ENCODE data around the gene PTK7.

Gene PTK7

DNA sequence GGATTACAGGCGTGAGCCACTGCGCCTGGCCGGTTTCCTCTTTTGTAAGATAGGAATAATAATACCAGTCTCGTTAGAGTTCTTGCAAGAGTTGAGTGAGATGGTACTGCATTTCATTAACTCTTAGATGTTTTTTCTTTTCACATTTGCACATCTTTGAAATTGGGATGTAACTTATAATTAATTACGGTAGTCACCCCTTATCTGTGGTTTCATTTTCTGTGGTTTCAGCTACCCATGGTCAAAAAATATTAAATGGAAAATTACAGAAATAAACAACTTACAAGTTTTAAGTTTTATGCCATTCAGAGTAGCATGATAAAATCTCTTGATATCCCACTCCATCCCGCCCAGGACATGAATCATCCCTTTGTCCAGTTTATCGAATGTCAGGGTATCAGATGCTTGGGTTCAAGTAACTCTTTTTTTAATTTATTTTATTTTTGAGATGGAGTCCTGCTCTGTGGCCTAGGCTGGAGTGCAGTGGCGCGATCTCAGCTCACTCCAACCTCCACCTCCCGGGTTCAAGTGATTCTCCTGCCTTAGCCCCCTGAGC, 15.4 kb downstream of the PTK7 start:
- Histone ChIP-seq H3K9ac (ENCODE audit: low read length) (no peak overlapping the region), H2BK120ac (ENCODE audit: low read depth, low read length) (no peak overlapping the region), H2BK12ac (ENCODE audit: low read length in 2 of 2) (no peak overlapping the region), H3K27ac (ENCODE audit: low read length, poor library complexity, severe bottlenecking) (no peak overlapping the region), H2AK5ac (ENCODE audit: low read length, severe bottlenecking) (no peak overlapping the region), H2AFZ (ENCODE audit: low read depth, low read length) (no peak overlapping the region), H3K27me3 (ENCODE audit: control insufficient read depth in 1 of 2, insufficient read depth in 1 of 2, low read length in 2 of 2) (no peaks in the 10 kb centered on the region), H3K23ac (ENCODE audit: low read length in 2 of 2) (no peak overlapping the region), H4K91ac (ENCODE audit: low read length) (no peak overlapping the region), H3K79me1 (replicated peaks; ENCODE audit: low read length, poor library complexity, severe bottlenecking) (peaks cover 1% of the 10 kb centered on the region), H3K18ac (ENCODE audit: low read depth in 1 of 2, low read length in 2 of 2) (no peak overlapping the region), H3K9me3 (ENCODE audit: control insufficient read depth, low read length) (no peaks in the 10 kb centered on the region), H4K8ac (ENCODE audit: low read length) (no peak overlapping the region), H2BK15ac (ENCODE audit: low read depth, poor library complexity, severe bottlenecking) (no peak overlapping the region), H3K14ac (ENCODE audit: low read length in 2 of 2) (no peak overlapping the region), H2BK5ac (ENCODE audit: low read depth, low read length, poor library complexity, severe bottlenecking) (no peak overlapping the region), H3K4me1 (ENCODE audit: control insufficient read depth, insufficient read depth, low read depth, low read length) (peaks cover 47% of the 10 kb centered on the region), H3K4me2 (ENCODE audit: low read length, poor library complexity, severe bottlenecking) (no peak overlapping the region), H3K4ac (ENCODE audit: low read depth in 1 of 2, low read length in 2 of 2) (no peak overlapping the region), H3K4me3 (ENCODE audit: insufficient read depth in 1 of 2, low read depth in 1 of 2, low read length in 2 of 2) (no peak overlapping the region), H3K36me3 (ENCODE audit: control insufficient read depth in 1 of 2, insufficient read depth in 2 of 2, low read depth in 1 of 2, low read length in 2 of 2) (no peaks in the 10 kb centered on the region)
- WGBS, result 99% methylated on average over 6 of the region's 10 CpGs
- DNase-seq, result no peak

DNA sequence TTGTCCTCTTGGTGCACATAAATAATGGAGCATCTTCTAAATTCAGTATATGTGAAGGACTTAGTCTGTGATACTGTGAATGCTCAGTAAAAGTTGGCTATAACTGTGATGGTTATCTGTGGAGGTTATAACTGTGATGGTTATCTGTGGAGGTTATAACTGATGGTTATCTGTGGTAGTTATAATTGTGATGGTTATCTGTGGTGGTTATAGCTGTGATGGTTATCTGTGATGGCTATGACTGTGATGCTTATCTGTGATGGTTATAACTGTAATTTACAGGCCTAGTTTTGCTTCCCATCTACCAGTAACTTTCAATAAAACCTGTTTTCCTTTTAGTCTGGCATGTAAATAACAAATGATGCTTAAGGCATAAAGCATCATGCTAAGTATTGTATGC, 16.5 kb downstream of the PTK7 start:
- Histone ChIP-seq H4K8ac (ENCODE audit: low read length) (no peak overlapping the region), H3K36me3 (ENCODE audit: control insufficient read depth in 1 of 2, insufficient read depth in 2 of 2, low read depth in 1 of 2, low read length in 2 of 2) (no peaks in the 10 kb centered on the region)
- no peak for DNase-seq

DNA sequence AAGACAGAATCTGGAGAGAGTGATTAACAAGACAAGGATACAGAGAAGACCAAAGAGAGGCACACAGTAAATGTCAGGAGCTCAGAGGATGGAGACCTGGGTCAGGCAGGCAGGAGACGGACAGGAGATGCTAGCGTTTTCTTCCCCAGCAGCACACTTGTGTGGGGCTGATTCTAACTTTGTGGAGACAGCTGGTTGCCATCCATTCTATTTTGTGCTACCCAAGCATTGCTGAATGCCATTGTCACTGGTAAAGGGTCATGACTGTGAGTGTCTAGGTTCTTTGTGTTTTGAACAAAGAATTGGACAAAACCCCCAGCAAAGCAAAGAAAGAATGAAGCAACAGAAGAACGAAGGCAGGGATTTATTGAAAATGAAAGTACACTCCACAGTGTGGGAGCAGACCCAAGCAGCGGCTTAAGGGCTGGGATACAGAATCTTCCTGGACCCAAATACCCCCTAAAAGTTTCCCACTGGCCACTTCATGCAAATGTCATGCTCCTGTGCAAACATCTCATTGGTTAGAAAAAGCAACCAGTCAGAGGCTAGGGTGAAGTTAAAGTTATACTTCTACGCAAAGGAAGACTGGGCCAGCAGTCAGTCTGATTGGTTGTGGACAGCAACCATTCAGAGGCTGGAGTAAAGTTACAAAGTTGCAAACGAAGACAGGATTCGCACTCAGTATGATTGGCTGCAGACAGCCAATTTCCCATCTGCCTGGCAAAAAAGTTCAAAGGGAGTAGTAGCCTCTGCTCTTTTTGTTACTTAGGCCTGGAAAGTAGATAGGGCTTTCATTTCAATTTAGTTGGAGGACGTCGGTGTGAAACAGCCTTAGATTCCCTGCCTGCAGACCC, 17.5 kb downstream of the PTK7 start:
- no peak overlapping the region for H2BK120ac ChIP-seq (ENCODE audit: low read depth, low read length)
- peaks cover 44% of the 10 kb centered on the region for H3K4me1 ChIP-seq (ENCODE audit: control insufficient read depth, insufficient read depth, low read depth, low read length)
- peak overlapping the region; percentile 12 to 18 for H2BK12ac ChIP-seq (ENCODE audit: low read length in 2 of 2)
- no peak overlapping the region for H2BK5ac ChIP-seq (ENCODE audit: low read depth, low read length, poor library complexity, severe bottlenecking)
- H3K14ac ChIP-seq (ENCODE audit: low read length in 2 of 2), result peak overlapping the region in 1 of 2 experiments; percentile 41
- no peaks in the 10 kb centered on the region for H3K27me3 ChIP-seq (ENCODE audit: control insufficient read depth in 1 of 2, insufficient read depth in 1 of 2, low read length in 2 of 2)
- 57% methylated on average over 9 of the region's 9 CpGs for WGBS
- H3K9me3 ChIP-seq (ENCODE audit: control insufficient read depth, low read length), result no peaks in the 10 kb centered on the region
- peak overlapping the region; percentile 84 for H3K9ac ChIP-seq (ENCODE audit: low read length)
- no peak overlapping the region for H3K4me2 ChIP-seq (ENCODE audit: low read length, poor library complexity, severe bottlenecking)
- peak; percentile 78 for DNase-seq
- H3K23ac ChIP-seq (ENCODE audit: low read length in 2 of 2), result no peak overlapping the region
- peak overlapping the region; percentile 62 for H2AK5ac ChIP-seq (ENCODE audit: low read length, severe bottlenecking)
- H4K8ac ChIP-seq (ENCODE audit: low read length), result peak overlapping the region; percentile 39
- peak overlapping the region in 1 of 2 experiments; percentile 46 for H3K18ac ChIP-seq (ENCODE audit: low read depth in 1 of 2, low read length in 2 of 2)
- H2AFZ ChIP-seq (ENCODE audit: low read depth, low read length), result no peak overlapping the region
- no peak overlapping the region for H2BK15ac ChIP-seq (ENCODE audit: low read depth, poor library complexity, severe bottlenecking)
- no peaks in the 10 kb centered on the region for H3K36me3 ChIP-seq (ENCODE audit: control insufficient read depth in 1 of 2, insufficient read depth in 2 of 2, low read depth in 1 of 2, low read length in 2 of 2)
- H3K4me3 ChIP-seq (ENCODE audit: insufficient read depth in 1 of 2, low read depth in 1 of 2, low read length in 2 of 2), result peak overlapping the region in 1 of 2 experiments; percentile 73
- H3K27ac ChIP-seq (ENCODE audit: low read length, poor library complexity, severe bottlenecking), result peak overlapping the region; percentile 25
- peak overlapping the region in 1 of 2 experiments; percentile 88 for H3K4ac ChIP-seq (ENCODE audit: low read depth in 1 of 2, low read length in 2 of 2)
- H4K91ac ChIP-seq (ENCODE audit: low read length), result no peak overlapping the region
- no peaks in the 10 kb centered on the region for H3K79me1 ChIP-seq (replicated peaks; ENCODE audit: low read length, poor library complexity, severe bottlenecking)

More for the DNA sequence above, 16.5 kb downstream of the PTK7 start:
- H3K4me1 ChIP-seq (ENCODE audit: control insufficient read depth, insufficient read depth, low read depth, low read length), result peaks cover 46% of the 10 kb centered on the region
- H2BK5ac ChIP-seq (ENCODE audit: low read depth, low read length, poor library complexity, severe bottlenecking), result no peak overlapping the region
- H3K79me1 ChIP-seq (replicated peaks; ENCODE audit: low read length, poor library complexity, severe bottlenecking), result no peaks in the 10 kb centered on the region
- no peaks in the 10 kb centered on the region for H3K9me3 ChIP-seq (ENCODE audit: control insufficient read depth, low read length)
- H3K4ac ChIP-seq (ENCODE audit: low read depth in 1 of 2, low read length in 2 of 2), result no peak overlapping the region
- no peak overlapping the region for H2AK5ac ChIP-seq (ENCODE audit: low read length, severe bottlenecking)
- no peak overlapping the region for H3K4me2 ChIP-seq (ENCODE audit: low read length, poor library complexity, severe bottlenecking)
- no peak overlapping the region for H2AFZ ChIP-seq (ENCODE audit: low read depth, low read length)
- no peak overlapping the region for H3K27ac ChIP-seq (ENCODE audit: low read length, poor library complexity, severe bottlenecking)
- no peak overlapping the region for H2BK120ac ChIP-seq (ENCODE audit: low read depth, low read length)
- H3K23ac ChIP-seq (ENCODE audit: low read length in 2 of 2), result no peak overlapping the region
- H3K9ac ChIP-seq (ENCODE audit: low read length), result peak overlapping the region; percentile 79
- no peak overlapping the region for H3K18ac ChIP-seq (ENCODE audit: low read depth in 1 of 2, low read length in 2 of 2)
- H3K14ac ChIP-seq (ENCODE audit: low read length in 2 of 2), result no peak overlapping the region
- H4K91ac ChIP-seq (ENCODE audit: low read length), result no peak overlapping the region
- H3K27me3 ChIP-seq (ENCODE audit: control insufficient read depth in 1 of 2, insufficient read depth in 1 of 2, low read length in 2 of 2), result no peaks in the 10 kb centered on the region
- no peak overlapping the region for H3K4me3 ChIP-seq (ENCODE audit: insufficient read depth in 1 of 2, low read depth in 1 of 2, low read length in 2 of 2)
- no peak overlapping the region for H2BK12ac ChIP-seq (ENCODE audit: low read length in 2 of 2)
- H2BK15ac ChIP-seq (ENCODE audit: low read depth, poor library complexity, severe bottlenecking), result no peak overlapping the region

DNA sequence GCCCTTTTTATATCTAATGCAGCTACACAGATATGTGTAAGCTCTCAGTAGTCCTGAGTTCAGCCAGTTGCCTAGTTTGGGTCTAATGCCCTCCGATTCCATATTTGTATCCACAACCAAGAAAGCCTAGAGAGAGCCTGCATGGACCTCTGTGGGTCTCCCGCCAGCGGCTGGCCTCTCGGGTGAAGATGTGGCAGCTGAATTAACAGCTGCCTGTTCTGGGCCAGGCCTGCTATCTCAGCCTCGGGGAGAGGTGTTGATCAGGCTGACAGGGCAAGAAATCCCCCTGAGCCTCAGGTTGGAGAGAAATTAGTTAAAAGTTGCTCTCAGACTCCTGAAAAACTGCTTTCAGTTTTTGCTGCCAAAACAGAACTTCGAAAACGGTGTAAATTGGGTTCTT, 19.8 kb downstream of the PTK7 start:
- peak overlapping the region; percentile 91 for H2AK5ac ChIP-seq (ENCODE audit: low read length, severe bottlenecking)
- H2AFZ ChIP-seq (ENCODE audit: low read depth, low read length), result no peak overlapping the region
- peak overlapping the region; percentile 67 for H2BK5ac ChIP-seq (ENCODE audit: low read depth, low read length, poor library complexity, severe bottlenecking)
- H3K9me3 ChIP-seq (ENCODE audit: control insufficient read depth, low read length), result no peaks in the 10 kb centered on the region
- peak overlapping the region in 1 of 2 experiments; percentile 48 for H3K4me3 ChIP-seq (ENCODE audit: insufficient read depth in 1 of 2, low read depth in 1 of 2, low read length in 2 of 2)
- H3K18ac ChIP-seq (ENCODE audit: low read depth in 1 of 2, low read length in 2 of 2), result no peak overlapping the region
- H3K4ac ChIP-seq (ENCODE audit: low read depth in 1 of 2, low read length in 2 of 2), result no peak overlapping the region
- no peak overlapping the region for H3K14ac ChIP-seq (ENCODE audit: low read length in 2 of 2)
- H3K9ac ChIP-seq (ENCODE audit: low read length), result peak overlapping the region; percentile 72
- peak overlapping the region; percentile 94 for H3K27ac ChIP-seq (ENCODE audit: low read length, poor library complexity, severe bottlenecking)
- H3K79me1 ChIP-seq (replicated peaks; ENCODE audit: low read length, poor library complexity, severe bottlenecking), result no peaks in the 10 kb centered on the region
- WGBS, result 43% methylated on average over 7 of the region's 7 CpGs
- H2BK120ac ChIP-seq (ENCODE audit: low read depth, low read length), result no peak overlapping the region
- no peak overlapping the region for H4K91ac ChIP-seq (ENCODE audit: low read length)
- no peak overlapping the region for H2BK15ac ChIP-seq (ENCODE audit: low read depth, poor library complexity, severe bottlenecking)
- H3K27me3 ChIP-seq (ENCODE audit: control insufficient read depth in 1 of 2, insufficient read depth in 1 of 2, low read length in 2 of 2), result no peaks in the 10 kb centered on the region
- no peak overlapping the region for H2BK12ac ChIP-seq (ENCODE audit: low read length in 2 of 2)
- H3K4me1 ChIP-seq (ENCODE audit: control insufficient read depth, insufficient read depth, low read depth, low read length), result peaks cover 28% of the 10 kb centered on the region
- DNase-seq, result peak; percentile 14
- no peaks in the 10 kb centered on the region for H3K36me3 ChIP-seq (ENCODE audit: control insufficient read depth in 1 of 2, insufficient read depth in 2 of 2, low read depth in 1 of 2, low read length in 2 of 2)
- no peak overlapping the region for H3K23ac ChIP-seq (ENCODE audit: low read length in 2 of 2)
- H4K8ac ChIP-seq (ENCODE audit: low read length), result no peak overlapping the region
- no peak overlapping the region for H3K4me2 ChIP-seq (ENCODE audit: low read length, poor library complexity, severe bottlenecking)

All from mesenchymal stem cell (in vitro differentiated cells and primary cell).